LNCAP (cell line): ENCODE results near the gene C22orf15.

Experiments
- CTCF ChIP-seq: fragments of 450-650 bp; IDR thresholded peaks from 2 replicates; pipeline ENCODE4 v1.5.1; 2017; ENCODE audit warnings: mild to moderate bottlenecking

The C22orf15 gene

GRCh38 chr22:23763579-23763945, 772 bp downstream of the C22orf15 start:
- no peak for TF ChIP-seq CTCF

- no peak for TF ChIP-seq CTCF
Measured at GRCh38 chr22:23763954-23764353, 1.2 kb downstream of the C22orf15 start.

GRCh38 chr22:23764899-23765881, 2.4 kb downstream of the C22orf15 start:
- no peak for TF ChIP-seq CTCF

GRCh38 chr22:23767303-23767672, 4.5 kb downstream of the C22orf15 start:
- TF ChIP-seq CTCF: no peak

- peak; percentile 61 for TF ChIP-seq CTCF
Measured at GRCh38 chr22:23767673-23768548, 5.1 kb downstream of the C22orf15 start, which contains the start of gene CHCHD10. CHCHD10 (minus strand) TSS chr22:23767972; CDS start chr22:23767874, 98 bp downstream.

GRCh38 chr22:23769321-23769965, 6.7 kb downstream of the C22orf15 start:
- no peak for TF ChIP-seq CTCF

GRCh38 chr22:23772315-23772648, 9.5 kb downstream of the C22orf15 start:
- no peak for TF ChIP-seq CTCF
